HFF-Myc (cell line): ENCODE measurements around the gene PTPRM.

Experiments used
- DNase-seq: peaks from one replicate; pipeline ENCODE4 v3.0.0-alpha.2; 2011; ENCODE audit warnings: low read depth; ENCODE audit errors: extremely low read depth
- H3K4me3 ChIP-seq: replicated peaks from 2 replicates; pipeline ENCODE4 v1.5.1; 2011; ENCODE audit warnings: low read depth, mild to moderate bottlenecking, control low read depth, low read length
- TF ChIP-seq, protein P1 (sequence below): IDR thresholded peaks from 2 replicates; pipeline ENCODE4 v1.5.1; 2012; ENCODE audit warnings: mild to moderate bottlenecking, low read depth, low read length, control low read depth; ENCODE audit errors: missing control alignments

Gene PTPRM

GRCh38 chr18:8349608-8350323, 782.6 kb downstream of the PTPRM start:
- H3K4me3 ChIP-seq, result no peak overlapping the region
- TF ChIP-seq, protein P1, sequence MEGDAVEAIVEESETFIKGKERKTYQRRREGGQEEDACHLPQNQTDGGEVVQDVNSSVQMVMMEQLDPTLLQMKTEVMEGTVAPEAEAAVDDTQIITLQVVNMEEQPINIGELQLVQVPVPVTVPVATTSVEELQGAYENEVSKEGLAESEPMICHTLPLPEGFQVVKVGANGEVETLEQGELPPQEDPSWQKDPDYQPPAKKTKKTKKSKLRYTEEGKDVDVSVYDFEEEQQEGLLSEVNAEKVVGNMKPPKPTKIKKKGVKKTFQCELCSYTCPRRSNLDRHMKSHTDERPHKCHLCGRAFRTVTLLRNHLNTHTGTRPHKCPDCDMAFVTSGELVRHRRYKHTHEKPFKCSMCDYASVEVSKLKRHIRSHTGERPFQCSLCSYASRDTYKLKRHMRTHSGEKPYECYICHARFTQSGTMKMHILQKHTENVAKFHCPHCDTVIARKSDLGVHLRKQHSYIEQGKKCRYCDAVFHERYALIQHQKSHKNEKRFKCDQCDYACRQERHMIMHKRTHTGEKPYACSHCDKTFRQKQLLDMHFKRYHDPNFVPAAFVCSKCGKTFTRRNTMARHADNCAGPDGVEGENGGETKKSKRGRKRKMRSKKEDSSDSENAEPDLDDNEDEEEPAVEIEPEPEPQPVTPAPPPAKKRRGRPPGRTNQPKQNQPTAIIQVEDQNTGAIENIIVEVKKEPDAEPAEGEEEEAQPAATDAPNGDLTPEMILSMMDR, result no peak
- DNase-seq, result no peak

GRCh38 chr18:8350628-8351027, 783.5 kb downstream of the PTPRM start:
- no peak for DNase-seq
- H3K4me3 ChIP-seq, result no peak overlapping the region
- TF ChIP-seq, protein P1, result no peak

- DNase-seq, result no peak
- TF ChIP-seq, protein P1, result no peak
- no peak overlapping the region for H3K4me3 ChIP-seq
Observed at GRCh38 chr18:8351161-8351560, 784.0 kb downstream of the PTPRM start.

DNA sequence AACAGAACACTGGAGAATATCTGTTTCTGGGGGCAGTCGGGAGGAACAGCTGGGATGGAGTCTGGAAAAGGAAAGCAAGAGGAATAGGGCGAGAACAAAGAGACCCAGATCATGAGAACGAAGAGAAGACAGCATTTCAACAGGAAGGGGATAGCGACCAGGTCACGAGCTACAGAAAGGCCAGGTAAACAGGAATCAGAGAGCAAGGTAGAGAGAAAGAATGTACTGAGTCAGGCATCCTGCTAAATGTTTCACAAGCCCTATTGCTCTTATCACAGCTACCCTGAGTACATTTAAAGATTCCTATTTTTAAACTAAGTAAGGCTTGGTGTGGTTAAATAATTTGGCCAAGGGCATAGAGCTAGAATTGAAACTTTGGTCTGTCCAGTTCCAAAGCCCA, 787.2 kb downstream of the PTPRM start:
- TF ChIP-seq, protein P1, result no peak
- DNase-seq, result no peak
- no peak overlapping the region for H3K4me3 ChIP-seq

DNA sequence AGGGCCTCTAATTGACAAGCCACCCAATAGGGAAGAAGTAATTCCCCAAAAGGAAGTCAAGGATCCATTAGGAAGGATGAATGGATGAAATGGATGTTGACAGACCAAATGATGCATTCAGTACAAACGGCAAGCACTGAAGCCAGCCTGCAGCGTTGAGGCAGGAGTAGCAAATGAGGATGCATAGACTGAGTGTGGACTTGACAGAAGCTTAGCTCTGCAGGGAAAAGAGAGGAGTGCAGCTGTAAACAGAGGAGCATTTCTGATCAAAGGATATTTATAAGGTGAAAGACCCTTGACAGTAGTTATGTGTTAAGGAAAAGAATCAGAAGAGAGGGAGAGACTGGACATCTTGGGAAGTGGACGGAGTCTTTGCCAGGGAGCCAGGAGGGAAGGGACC, 788.9 kb downstream of the PTPRM start:
- DNase-seq, result no peak
- H3K4me3 ChIP-seq, result no peak overlapping the region
- TF ChIP-seq, protein P1, result no peak

DNA sequence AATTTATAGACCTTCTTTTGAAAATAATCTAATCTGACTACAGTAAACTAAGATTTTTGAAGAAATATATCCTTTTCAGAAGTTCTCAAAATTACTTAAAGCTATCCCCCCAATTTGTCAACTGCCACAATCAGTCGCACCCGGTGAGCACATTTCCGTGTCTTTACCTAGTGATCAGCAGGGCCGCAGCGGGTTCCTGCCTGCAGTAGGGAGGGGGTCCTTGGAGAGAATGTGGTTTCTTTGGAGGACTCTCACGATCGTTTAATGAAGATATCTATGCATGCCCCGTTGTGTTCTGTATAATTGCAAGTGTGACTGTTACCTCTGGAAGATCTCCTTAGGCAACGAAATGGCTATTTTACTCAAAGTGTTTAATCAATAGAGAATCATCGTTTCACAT, 790.2 kb downstream of the PTPRM start:
- no peak for DNase-seq
- no peak overlapping the region for H3K4me3 ChIP-seq
- TF ChIP-seq, protein P1, result no peak
